Panc1 (cell line): Measurements from ENCODE around the gene FAM177B. TPM values are rescaled to one million over a fixed set of nuclear protein-coding genes. Genes with fewer than 3 reads are reported as not detected.

Experiments used
- ATAC-seq: fragments of 200-7000 bp; cut with Tn5 transposase; 2 replicates; pipeline ENCODE4 v1.9.1; 2020; ENCODE audit warnings: mild to moderate bottlenecking, moderate library complexity
- BruUV-seq: library from RNA; stranded (reverse); fragments of 400-500 nt; replicated peaks from 2 replicates; lab custom pipeline; 2021; lab: Mats Ljungman, UMichigan
- CTCF ChIA-PET: fragments of 300-600 bp; sonication (Branson Sonifier 250); formaldehyde crosslinking; loops from one replicate; lab custom pipeline; 2022; ENCODE audit warnings: antibody characterized with exemption; lab: Charles Lee
- POLR2A ChIA-PET: fragments of 300-600 bp; sonication (Branson Sonifier 250); formaldehyde crosslinking; loops from one replicate; lab custom pipeline; 2022; ENCODE audit warnings: antibody characterized with exemption; lab: Charles Lee
- DNase-seq: peaks from one replicate; pipeline ENCODE4 v3.0.0-alpha.2; 2010; ENCODE audit warnings: low read depth, low spot score
- H3K27ac ChIP-seq: 2 replicates; pipeline ENCODE4 v1.5.1; 2011; ENCODE audit warnings: mild to moderate bottlenecking, low read length, inconsistent platforms
- H3K27me3 ChIP-seq: fragments of 200-500 bp; sonication (Bioruptor generic); 2 replicates; pipeline ENCODE4 v1.6.0; 2014; ENCODE audit warnings: low read length, inconsistent platforms; ENCODE audit not compliant: control insufficient read depth, insufficient read depth
- H3K36me3 ChIP-seq: fragments of 200-500 bp; sonication (Bioruptor generic); 2 replicates; pipeline ENCODE4 v1.5.1; 2014; ENCODE audit warnings: inconsistent platforms, mild to moderate bottlenecking, low read length, moderate library complexity; ENCODE audit not compliant: control insufficient read depth, insufficient read depth
- H3K4me1 ChIP-seq: 2 replicates; pipeline ENCODE4 v1.5.1; 2011; ENCODE audit warnings: inconsistent platforms, mild to moderate bottlenecking, low read length, moderate library complexity; ENCODE audit not compliant: control insufficient read depth, insufficient read depth
- H3K4me3 ChIP-seq, 2 experiments: 2 replicates each; pipeline ENCODE4 v1.5.1; 2011 to 2012; ENCODE audit warnings: low read depth in 2 of 2, low read length in 2 of 2, mild to moderate bottlenecking in 2 of 2, inconsistent platforms in 1 of 2, moderate library complexity in 1 of 2
- H3K9me3 ChIP-seq: fragments of 200-500 bp; sonication (Bioruptor generic); 2 replicates; pipeline ENCODE4 v1.5.1; 2014; ENCODE audit warnings: low read depth, mild to moderate bottlenecking, inconsistent platforms, low read length, moderate library complexity; ENCODE audit not compliant: control insufficient read depth, insufficient read depth
- SIN3A ChIP-seq: IDR thresholded peaks from 2 replicates; pipeline ENCODE4 v1.6.1; 2012; ENCODE audit warnings: low read depth, mild to moderate bottlenecking, low read length, moderate library complexity, borderline replicate concordance; ENCODE audit not compliant: insufficient read depth
- TCF7L2 ChIP-seq: IDR thresholded peaks from 2 replicates; pipeline ENCODE4 v1.6.1; 2011; ENCODE audit warnings: mild to moderate bottlenecking, low read depth, low read length, inconsistent platforms
- in situ Hi-C: cut with HindIII; loops from 2 replicates; pipeline ENCODE4 v1.10.0; 2016; ENCODE audit warnings: low sequenced_read_pairs, low pct_unique_long_range_greater_than_20kb
- intact Hi-C: fragments of 100-400 bp; cut with micrococcal nuclease; formaldehyde crosslinking; loops from one replicate; pipeline ENCODE4 v1.10.0; 2022; ENCODE audit not compliant: unreplicated experiment
- total RNA-seq: library from RNA; stranded (reverse); gene quantifications from one replicate; pipeline ENCODE4 v1.2.1, GENCODE V29; 2021; ENCODE audit not compliant: unreplicated experiment
- TF ChIP-seq, protein P1 (sequence below), 2 experiments: IDR thresholded peaks; 2 replicates each; pipeline ENCODE4 v1.6.1; 2011 to 2012; ENCODE audit warnings: low read depth in 2 of 2, control low read depth in 1 of 2, low read length in 1 of 2, mild to moderate bottlenecking in 1 of 2, moderate library complexity in 1 of 2; ENCODE audit not compliant: insufficient read depth in 1 of 2
- TF ChIP-seq, protein P2 (sequence below): fragments of 450-650 bp; IDR thresholded peaks from 2 replicates; pipeline ENCODE4 v1.5.1; 2017; ENCODE audit warnings: mild to moderate bottlenecking

FAM177B gene
- total RNA-seq, 1 experiment from 2014 or later, result not detected

DNA sequence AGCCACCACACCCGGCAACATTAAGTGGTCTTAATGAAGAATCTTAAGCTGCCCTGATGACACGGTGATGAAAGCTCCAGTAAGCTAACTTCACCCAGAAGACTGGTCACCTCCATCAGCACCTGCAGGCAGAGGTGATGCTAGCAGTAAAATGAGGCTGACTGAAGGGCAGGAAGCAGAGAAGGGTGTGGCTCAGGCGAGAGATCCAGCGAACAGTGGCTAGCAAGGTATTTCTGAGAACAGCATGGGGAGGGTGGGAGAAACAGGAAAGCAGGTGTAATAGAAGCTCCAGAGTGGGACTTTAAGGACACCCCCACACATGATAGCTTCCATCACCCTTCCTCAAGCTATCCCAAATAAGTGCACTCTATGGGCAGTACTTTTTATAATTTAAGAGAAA is 62.0 kb downstream of the FAM177B start:
- ATAC-seq, result no peak
- no peaks in the 10 kb centered on the region for H3K4me1 ChIP-seq
- in situ Hi-C loops (no loop called here), intact Hi-C loops (no loop called here)
- no peak overlapping the region for H3K27ac ChIP-seq
- ChIA-PET CTCF (no interaction called here), POLR2A (interaction anchor here (0.7 kb wide), 1 partner anchor 328 kb away, joined by 3 read pairs; no protein-coding TSS in a partner anchor)
- H3K36me3 ChIP-seq, result no peaks in the 10 kb centered on the region
- H3K9me3 ChIP-seq, result no peaks in the 10 kb centered on the region
- BruUV-seq, result no TSS peak
- no peak overlapping the region for H3K4me3 ChIP-seq
- peaks cover 11% of the 10 kb centered on the region; the same call in 1 of the 2 replicates for H3K27me3 ChIP-seq
- TF ChIP-seq SIN3A, result no peak
- TF ChIP-seq, protein P1, sequence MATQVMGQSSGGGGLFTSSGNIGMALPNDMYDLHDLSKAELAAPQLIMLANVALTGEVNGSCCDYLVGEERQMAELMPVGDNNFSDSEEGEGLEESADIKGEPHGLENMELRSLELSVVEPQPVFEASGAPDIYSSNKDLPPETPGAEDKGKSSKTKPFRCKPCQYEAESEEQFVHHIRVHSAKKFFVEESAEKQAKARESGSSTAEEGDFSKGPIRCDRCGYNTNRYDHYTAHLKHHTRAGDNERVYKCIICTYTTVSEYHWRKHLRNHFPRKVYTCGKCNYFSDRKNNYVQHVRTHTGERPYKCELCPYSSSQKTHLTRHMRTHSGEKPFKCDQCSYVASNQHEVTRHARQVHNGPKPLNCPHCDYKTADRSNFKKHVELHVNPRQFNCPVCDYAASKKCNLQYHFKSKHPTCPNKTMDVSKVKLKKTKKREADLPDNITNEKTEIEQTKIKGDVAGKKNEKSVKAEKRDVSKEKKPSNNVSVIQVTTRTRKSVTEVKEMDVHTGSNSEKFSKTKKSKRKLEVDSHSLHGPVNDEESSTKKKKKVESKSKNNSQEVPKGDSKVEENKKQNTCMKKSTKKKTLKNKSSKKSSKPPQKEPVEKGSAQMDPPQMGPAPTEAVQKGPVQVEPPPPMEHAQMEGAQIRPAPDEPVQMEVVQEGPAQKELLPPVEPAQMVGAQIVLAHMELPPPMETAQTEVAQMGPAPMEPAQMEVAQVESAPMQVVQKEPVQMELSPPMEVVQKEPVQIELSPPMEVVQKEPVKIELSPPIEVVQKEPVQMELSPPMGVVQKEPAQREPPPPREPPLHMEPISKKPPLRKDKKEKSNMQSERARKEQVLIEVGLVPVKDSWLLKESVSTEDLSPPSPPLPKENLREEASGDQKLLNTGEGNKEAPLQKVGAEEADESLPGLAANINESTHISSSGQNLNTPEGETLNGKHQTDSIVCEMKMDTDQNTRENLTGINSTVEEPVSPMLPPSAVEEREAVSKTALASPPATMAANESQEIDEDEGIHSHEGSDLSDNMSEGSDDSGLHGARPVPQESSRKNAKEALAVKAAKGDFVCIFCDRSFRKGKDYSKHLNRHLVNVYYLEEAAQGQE (IDR thresholded peaks at IDR 0.05; ENCODE audit: insufficient read depth in 1 of 2, low read depth in 2 of 2, low read length in 1 of 2), result no peak
- TF ChIP-seq TCF7L2, result no peak
- TF ChIP-seq, protein P2, sequence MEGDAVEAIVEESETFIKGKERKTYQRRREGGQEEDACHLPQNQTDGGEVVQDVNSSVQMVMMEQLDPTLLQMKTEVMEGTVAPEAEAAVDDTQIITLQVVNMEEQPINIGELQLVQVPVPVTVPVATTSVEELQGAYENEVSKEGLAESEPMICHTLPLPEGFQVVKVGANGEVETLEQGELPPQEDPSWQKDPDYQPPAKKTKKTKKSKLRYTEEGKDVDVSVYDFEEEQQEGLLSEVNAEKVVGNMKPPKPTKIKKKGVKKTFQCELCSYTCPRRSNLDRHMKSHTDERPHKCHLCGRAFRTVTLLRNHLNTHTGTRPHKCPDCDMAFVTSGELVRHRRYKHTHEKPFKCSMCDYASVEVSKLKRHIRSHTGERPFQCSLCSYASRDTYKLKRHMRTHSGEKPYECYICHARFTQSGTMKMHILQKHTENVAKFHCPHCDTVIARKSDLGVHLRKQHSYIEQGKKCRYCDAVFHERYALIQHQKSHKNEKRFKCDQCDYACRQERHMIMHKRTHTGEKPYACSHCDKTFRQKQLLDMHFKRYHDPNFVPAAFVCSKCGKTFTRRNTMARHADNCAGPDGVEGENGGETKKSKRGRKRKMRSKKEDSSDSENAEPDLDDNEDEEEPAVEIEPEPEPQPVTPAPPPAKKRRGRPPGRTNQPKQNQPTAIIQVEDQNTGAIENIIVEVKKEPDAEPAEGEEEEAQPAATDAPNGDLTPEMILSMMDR, result no peak
- DNase-seq, result no peak

Other genes starting within 250 kb of the FAM177B start
- gene HHIPL2, start 189.1 kb upstream of the FAM177B start, total RNA-seq, result 14.7 TPM
- 11.6 TPM for gene TAF1A, start 147.3 kb upstream of the FAM177B start, total RNA-seq
- 53.5 TPM for gene MIA3, start 119.1 kb upstream of the FAM177B start, total RNA-seq
- 73.1 TPM for gene AIDA, start 24.7 kb upstream of the FAM177B start, total RNA-seq
- gene BROX, start 24.6 kb upstream of the FAM177B start, total RNA-seq, result 49.8 TPM
- gene DISP1, start 77.8 kb downstream of the FAM177B start, total RNA-seq, result 4.2 TPM